GM21526 (cell line): Measurements from ENCODE around the gene LEO1.
"Not testable (repeated sequence)": the region's sequence is repeated elsewhere in the genome, so short reads cannot be mapped to it uniquely, and the experiment has no call there.

Source experiments
- ATAC-seq: cut with Tn5 transposase; IDR thresholded peaks from one replicate; pipeline ENCODE4 v1.9.1; 2021; ENCODE audit warnings: moderate library complexity; ENCODE audit not compliant: unreplicated experiment, low FRiP score

LEO1 gene

GRCh38 chr15:52004806-52005205 is 33.2 kb upstream of the LEO1 start:
- no peak for ATAC-seq

DNA sequence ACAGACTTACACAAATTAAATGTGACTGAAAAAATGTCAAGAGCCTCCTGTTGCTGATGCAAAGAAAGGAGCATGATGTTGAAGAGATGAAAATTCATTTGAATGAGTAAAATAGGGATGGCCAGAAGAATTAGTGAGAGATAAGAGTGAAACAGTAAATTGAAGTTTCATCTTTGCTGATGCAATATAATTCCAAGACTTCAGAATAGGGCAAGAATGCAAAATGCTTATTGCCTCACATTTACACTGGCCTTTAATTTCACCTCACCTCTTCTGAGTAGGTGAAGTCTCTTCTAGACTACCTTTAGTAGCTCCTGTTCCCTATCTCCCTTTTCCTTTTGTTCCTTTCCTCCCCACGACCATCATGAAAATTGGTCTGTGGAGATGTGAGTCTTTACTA is 32.1 kb upstream of the LEO1 start:
- no peak for ATAC-seq

GRCh38 chr15:52003089-52003488 is 31.5 kb upstream of the LEO1 start:
- ATAC-seq: not testable (repeated sequence)

DNA sequence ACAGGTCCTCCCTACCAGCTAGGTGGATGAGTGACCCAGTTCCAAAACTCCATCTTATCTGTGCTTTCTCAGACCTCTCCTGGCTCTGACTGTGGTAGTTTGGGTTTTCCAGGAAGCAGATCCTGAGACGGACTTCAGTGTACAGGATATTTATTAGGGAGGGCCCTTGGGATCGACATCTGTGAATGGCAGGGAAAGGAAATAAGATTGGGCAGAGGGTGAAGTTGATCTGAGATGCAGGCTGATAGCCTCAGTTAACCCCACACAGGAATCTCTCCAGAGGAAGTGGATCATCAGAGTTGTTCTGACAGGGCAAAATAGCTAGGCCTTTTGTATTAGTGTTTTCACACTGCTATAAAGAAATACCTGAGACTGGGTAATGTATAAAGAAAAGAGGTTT is 30.8 kb upstream of the LEO1 start:
- ATAC-seq: no peak

DNA sequence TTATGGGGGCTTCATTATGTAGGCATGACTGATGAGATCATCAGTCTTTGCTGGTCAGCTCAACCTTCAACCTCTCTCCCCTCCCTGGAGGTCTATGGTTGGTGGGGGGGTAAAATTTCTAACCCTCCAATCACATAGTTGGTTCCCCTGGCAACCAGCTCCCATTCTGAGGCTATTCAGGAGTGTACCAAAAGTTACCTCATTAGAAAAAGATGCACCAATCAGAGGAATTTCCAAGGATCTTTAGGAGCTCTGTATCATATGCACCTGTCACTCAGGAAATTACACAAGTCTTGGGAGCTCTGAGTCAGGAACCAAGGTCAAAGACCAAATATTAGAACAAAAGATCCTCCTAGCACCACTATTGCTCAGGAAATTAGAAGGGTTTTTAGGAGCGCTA is 21.4 kb upstream of the LEO1 start:
- ATAC-seq: no peak

- ATAC-seq: no peak
Observed at GRCh38 chr15:51991141-51991540, 19.6 kb upstream of the LEO1 start.

DNA sequence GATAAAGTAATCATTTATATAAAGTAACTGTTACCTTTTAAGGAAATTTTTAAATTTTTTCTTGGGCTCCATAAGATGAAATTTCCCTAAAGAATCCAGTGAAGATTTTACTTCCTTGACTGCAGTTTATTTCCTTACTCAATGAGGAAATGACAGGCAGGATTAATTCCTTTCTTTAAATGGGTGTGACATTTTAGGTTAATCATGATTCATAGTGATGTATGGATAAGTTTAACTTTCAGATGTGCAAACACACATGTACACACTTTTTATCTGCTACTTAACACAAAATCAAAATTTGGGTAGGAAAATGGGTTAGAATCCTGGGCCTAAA is 11.2 kb upstream of the LEO1 start:
- no peak for ATAC-seq

DNA sequence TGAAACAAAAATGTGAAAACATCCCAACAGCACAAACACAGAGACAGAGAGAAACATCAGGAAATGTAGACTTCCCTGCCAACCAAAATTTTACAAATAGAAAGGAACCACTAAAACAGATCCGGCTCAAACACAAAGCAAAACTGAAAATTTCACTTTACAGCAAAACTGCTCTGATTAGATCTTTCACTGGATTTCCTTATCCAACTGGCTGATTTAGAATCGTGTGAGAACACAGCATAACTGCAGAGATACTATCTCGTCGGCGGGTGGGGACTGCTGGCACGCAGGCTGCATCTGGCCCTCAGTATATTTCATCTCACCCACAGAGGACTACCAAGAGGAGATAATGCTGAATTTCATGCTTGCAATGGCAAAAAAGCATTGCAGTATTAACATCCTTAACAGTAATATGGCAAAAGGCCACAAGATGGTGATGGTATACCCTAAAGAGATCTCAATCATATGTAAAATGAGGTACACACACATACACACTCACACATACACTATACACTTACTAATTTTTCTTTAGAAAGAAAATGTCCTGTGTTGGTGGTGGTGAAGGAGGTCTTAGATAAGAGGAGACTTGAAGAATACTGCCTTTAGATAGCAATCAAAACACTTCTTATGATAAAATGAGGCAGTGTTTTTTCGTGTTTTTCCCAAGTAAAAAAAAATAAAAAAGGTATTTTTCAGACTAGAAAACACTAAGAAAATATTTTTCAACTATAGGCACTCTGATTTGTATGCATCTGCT is 10.6 kb upstream of the LEO1 start:
- peak; percentile 92 for ATAC-seq

DNA sequence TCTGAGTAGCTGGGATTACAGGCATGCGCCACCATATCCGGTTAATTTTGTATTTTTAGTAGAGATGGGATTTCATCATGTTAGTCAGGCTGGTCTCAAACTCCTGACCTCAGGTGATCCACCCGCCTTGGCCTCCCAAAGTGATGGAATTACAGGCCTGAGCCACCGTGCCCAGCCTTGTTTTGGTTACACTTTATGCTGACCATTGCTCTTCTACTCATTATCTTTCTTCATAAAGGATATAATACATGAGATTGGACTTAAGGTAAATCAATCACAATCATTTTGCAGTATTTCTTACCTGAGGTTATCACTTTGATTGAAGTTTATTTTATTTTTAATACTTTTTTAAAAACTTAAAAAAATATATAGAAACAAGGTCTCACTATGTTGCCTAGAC is 2.2 kb upstream of the LEO1 start:
- no peak for ATAC-seq

DNA sequence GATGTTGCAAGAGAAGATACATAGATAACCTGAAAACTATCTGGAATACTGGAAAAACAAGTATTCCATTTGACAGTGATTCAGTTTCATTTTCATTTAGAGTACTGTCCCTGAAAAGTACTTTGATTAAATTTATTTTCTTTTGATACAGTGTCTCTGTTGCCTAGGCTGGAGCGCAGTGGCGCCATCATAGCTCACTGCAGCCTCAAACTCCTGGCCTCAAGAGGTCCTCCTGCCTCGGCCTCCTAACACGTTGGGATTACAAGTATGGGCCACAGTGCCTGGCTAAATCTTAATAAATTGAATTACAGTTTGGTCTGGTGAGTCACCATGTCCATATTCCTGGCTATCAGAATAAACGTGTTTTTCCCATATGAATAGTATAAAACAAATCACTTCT is 1.6 kb upstream of the LEO1 start:
- no peak for ATAC-seq

GRCh38 chr15:51971032-51971374 is 575 bp downstream of the LEO1 start:
- ATAC-seq: peak; percentile 17

DNA sequence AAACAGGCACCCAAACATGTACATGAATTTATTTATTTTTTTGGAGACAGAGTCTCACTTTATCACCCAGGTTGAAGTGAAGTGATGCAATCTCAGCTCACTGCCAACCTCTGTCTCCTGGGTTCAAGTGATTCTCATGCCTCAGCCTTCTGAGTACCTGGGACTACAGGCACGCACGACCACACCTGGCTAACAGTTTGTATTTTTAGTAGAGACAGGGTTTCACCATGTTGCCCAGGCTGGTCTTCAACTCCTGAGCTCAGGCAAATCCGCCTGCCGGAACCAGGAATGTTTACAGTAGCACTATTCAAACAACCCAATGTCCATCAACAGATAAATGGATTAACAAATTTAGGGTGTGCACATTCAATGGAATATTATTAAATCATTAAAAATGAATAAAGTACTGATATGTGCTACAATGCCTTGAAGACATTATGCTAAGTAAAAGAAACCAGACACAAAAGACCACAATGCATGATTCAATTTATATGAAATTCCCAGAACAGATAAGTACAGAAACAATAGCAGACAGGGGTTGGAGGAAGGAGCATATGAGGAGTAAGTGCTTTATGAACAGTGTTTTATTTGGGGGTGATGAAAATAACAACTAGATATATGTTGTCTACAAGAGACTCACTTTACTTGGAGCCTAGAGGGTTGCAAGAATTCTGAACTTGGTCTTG is 1.3 kb downstream of the LEO1 start:
- ATAC-seq: no peak

GRCh38 chr15:51969728-51970127 is 1.9 kb downstream of the LEO1 start:
- ATAC-seq: no peak

DNA sequence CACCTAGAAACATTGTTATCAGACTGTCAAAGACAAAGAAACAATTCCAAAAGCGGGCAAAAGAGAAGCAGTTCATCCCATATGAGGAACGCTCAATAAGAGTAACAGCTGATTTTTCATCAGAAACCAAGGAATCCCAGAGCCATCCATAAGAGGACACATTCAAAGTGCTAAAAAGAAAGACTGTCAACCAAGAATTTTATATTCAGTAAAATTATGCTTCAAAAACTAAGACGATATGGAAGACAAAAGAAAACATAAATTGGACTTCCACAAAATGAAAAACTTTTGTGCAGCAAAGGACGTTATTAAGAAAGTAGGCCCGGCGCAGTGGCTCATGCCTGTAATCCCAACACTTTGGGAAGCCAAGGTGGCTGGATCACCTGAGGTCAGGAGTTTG is 4.0 kb downstream of the LEO1 start:
- ATAC-seq: no peak

DNA sequence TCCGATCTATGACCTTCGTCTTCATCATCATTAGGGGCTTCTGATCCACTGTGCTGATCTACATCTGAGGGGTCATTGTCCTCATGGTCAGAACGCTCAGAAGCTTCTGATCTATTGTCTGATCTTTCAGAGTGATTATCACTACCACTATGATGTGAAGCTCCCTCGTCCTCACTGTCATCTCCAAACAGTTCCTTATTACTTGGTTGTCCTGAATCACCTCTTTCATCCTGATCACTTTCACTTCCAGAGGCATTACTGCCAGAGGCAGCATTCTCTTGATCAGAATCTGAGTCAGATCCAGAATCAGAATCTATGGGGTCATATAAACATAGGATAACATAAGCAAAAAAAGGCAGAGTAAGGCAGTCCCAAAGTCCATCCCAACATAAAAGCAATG is 5.4 kb downstream of the LEO1 start:
- no peak for ATAC-seq

DNA sequence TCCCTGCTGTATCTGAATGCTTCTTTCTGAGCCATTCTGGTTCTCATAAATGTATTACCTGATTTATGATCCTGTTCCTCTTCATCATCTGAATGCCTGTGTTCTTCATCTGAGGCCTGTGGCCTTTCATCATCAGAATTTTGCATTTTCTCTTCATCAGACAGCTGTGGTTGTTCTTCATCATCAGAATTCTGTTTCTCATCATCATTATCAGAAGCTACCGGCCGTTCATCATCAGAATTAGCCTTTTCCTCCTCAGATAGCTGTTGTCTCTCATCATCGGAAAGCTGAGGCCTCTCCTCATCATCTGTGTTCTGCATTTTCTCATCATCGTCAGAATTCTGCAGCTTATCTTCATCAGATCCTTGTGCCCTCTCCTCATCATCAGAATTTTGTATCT is 5.9 kb downstream of the LEO1 start:
- ATAC-seq: no peak

GRCh38 chr15:51955504-51955903 is 16.1 kb downstream of the LEO1 start:
- ATAC-seq: no peak

- no peak for ATAC-seq
Observed at GRCh38 chr15:51952805-51953204, 18.8 kb downstream of the LEO1 start.

DNA sequence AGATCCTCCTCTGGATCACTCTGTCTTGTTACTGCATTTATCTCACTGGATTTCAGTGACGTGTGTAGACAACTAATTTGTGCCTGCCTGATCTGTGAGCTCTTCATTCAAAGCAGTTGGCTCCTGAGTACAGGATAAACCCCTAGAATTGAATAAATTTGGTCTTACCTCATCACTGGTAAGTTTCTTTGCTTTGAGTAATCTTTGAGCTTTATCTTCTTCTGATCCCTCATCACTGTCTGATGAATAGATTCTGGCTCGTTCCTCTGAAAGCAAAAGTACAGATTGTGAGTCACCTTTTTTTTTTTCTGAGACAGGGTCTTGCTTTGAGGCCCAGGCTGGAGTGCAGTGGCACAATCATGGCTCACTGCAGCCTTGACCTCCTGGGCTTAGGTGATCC is 24.5 kb downstream of the LEO1 start:
- ATAC-seq: no peak

GRCh38 chr15:51939216-51939615 is 32.4 kb downstream of the LEO1 start:
- no peak for ATAC-seq

- no peak for ATAC-seq
Observed at GRCh38 chr15:51938286-51938685, 33.3 kb downstream of the LEO1 start.

- no peak for ATAC-seq
Observed at GRCh38 chr15:51936105-51936478, 35.5 kb downstream of the LEO1 start.
